ENCODE measurements around the gene CAPN12.

CAPN12 gene

GRCh38 chr19:38690832-38691231 is 53.4 kb downstream of the CAPN12 start:
- in situ Hi-C loops (cut with MboI; ENCODE audit: low sequenced_read_pairs, unreplicated experiment), result no loop called here
- DNase-seq (ENCODE audit: low spot score), result no peak
- no peak for TF ChIP-seq CTCF (IDR thresholded peaks at IDR 0.05; ENCODE audit: borderline replicate concordance, control extremely low read depth, extremely low read depth, insufficient read depth, missing control alignments)

DNA sequence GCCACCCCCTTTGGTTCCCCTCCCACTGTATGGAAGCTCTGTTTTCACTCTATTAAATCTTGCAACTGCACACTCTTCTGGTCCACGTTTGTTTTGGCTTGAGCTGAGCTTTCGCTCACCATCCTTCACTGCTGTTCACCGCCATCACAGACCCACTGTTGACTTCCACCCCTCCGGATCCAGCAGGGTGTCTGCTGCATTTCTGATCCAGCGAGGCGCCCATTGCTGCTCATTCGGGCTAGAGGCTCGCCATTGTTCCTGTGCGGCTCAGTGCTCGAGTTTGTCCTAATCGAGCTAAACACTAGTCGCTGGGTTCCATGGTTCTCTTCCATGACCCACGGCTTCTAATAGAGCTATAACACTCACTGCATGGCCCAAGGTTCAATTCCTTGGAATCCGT is 54.1 kb downstream of the CAPN12 start:
- no peak for DNase-seq (ENCODE audit: low spot score)
- no peak for TF ChIP-seq CTCF (IDR thresholded peaks at IDR 0.05; ENCODE audit: borderline replicate concordance, control extremely low read depth, extremely low read depth, insufficient read depth, missing control alignments)
- in situ Hi-C loops (cut with MboI; ENCODE audit: low sequenced_read_pairs, unreplicated experiment), result no loop called here

GRCh38 chr19:38687837-38688378 is 56.4 kb downstream of the CAPN12 start:
- no peak for DNase-seq (ENCODE audit: low spot score)
- in situ Hi-C loops (cut with MboI; ENCODE audit: low sequenced_read_pairs, unreplicated experiment), result no loop called here
- no peak for TF ChIP-seq CTCF (IDR thresholded peaks at IDR 0.05; ENCODE audit: borderline replicate concordance, control extremely low read depth, extremely low read depth, insufficient read depth, missing control alignments)

- DNase-seq (ENCODE audit: low spot score), result peak; percentile 68
- in situ Hi-C loops (cut with MboI; ENCODE audit: low sequenced_read_pairs, unreplicated experiment), result no loop called here
Measured at GRCh38 chr19:38686530-38686888, 57.8 kb downstream of the CAPN12 start.

GRCh38 chr19:38685666-38686529 is 58.4 kb downstream of the CAPN12 start:
- DNase-seq (ENCODE audit: low spot score), result no peak
- no peak for TF ChIP-seq CTCF (IDR thresholded peaks at IDR 0.05; ENCODE audit: borderline replicate concordance, control extremely low read depth, extremely low read depth, insufficient read depth, missing control alignments)
- in situ Hi-C loops (cut with MboI; ENCODE audit: low sequenced_read_pairs, unreplicated experiment), result no loop called here

More at GRCh38 chr19:38686530-38686888, 57.8 kb downstream of the CAPN12 start:
- TF ChIP-seq CTCF (IDR thresholded peaks at IDR 0.05; ENCODE audit: borderline replicate concordance, control extremely low read depth, extremely low read depth, insufficient read depth, missing control alignments), result no peak

GRCh38 chr19:38684862-38685665 is 59.2 kb downstream of the CAPN12 start:
- in situ Hi-C loops (cut with MboI; ENCODE audit: low sequenced_read_pairs, unreplicated experiment), result no loop called here
- DNase-seq (ENCODE audit: low spot score), result no peak
- TF ChIP-seq CTCF (IDR thresholded peaks at IDR 0.05; ENCODE audit: borderline replicate concordance, control extremely low read depth, extremely low read depth, insufficient read depth, missing control alignments), result no peak
